B cell (primary cell): ENCODE measurements around the gene SLC9A9.

ENCODE experiments used
- CTCF ChIP-seq: fragments of 200-600 bp; IDR thresholded peaks from one replicate; pipeline ENCODE4 v1.8.0; 2022; ENCODE audit warnings: antibody characterized with exemption, mild to moderate bottlenecking
- EZH2 ChIP-seq: IDR thresholded peaks from 2 replicates; pipeline ENCODE4 v1.6.1; 2012; ENCODE audit warnings: borderline replicate concordance, low read depth, mild to moderate bottlenecking, moderate library complexity, low read length; ENCODE audit not compliant: insufficient read depth, poor library complexity, severe bottlenecking

GRCh38 chr3:143416229-143416628 is 432.0 kb downstream of the SLC9A9 start:
- no peak for TF ChIP-seq CTCF
- no peak for TF ChIP-seq EZH2
